ENCODE results near the gene SLC12A7. TPM values are rescaled to one million over a fixed set of nuclear protein-coding genes. Genes with fewer than 3 reads are reported as not detected.

The SLC12A7 gene
- total RNA-seq, 2 donors from 2014 or later = 28.5 to 42.3 TPM

DNA sequence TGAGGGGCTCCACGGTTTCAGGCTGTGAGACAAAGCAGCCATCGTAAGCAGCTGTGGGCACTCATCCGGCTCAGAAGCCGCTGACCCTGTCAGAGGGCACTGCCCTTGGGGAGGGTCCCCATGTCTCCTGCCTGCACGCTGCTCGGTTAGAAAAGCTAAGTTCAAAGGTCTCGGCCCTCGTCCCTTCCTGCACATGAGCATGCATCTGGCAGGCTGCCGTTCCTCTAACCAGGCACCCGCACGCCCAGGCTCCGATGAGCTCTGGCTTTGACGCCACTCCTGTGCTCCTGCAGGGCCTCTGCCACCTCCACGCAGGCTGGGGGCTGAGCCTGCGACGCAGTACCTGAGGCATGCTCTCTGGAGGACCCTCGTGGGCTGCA, 52.0 kb downstream of the SLC12A7 start:
- peaks cover 62% of the 10 kb centered on the region for H3K36me3 ChIP-seq
- DNase-seq (ENCODE audit: low spot score) = no peak

DNA sequence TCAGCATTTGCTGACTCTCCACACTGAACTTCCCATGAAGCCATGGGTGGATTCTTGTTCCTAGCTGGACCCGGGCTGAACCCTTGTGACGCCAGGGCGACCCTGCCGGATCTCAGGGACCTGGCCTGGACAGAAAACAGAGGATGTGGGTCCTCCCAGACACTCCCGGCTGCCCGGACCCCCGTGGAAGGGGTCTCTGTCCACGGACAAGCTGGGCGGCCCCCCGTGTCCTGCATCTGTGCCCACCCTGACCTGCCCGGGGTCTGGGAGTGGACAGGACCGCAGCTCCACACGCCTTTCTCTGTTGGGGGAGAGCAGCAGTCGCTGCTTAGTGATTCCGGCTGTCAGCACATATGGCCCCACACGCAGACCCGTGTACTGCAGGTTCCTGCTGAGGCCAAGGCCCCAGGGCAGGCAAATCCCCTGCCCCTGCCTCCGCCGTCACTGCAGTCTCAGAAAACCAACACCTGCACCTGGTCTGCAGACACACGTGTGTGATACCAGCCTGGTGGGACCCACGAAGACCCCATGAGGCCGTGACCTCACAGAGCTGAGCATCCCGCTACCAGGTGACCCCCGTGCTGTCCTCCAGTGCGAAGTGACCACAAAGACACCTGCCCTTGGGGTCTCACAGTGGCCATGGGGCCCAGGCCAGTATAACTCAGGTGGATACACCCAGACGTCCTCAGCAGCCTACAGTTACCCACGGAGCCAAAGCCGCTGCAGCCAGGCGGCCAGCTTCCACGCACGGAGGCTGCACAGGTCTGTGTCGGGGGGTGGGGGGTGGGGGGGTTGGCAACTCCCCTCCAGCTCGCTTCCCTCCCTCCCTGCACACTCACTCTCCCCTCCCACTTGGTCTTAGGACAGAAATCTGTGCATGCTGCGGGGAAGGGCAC, 52.6 kb downstream of the SLC12A7 start:
- TF ChIP-seq, protein P1, sequence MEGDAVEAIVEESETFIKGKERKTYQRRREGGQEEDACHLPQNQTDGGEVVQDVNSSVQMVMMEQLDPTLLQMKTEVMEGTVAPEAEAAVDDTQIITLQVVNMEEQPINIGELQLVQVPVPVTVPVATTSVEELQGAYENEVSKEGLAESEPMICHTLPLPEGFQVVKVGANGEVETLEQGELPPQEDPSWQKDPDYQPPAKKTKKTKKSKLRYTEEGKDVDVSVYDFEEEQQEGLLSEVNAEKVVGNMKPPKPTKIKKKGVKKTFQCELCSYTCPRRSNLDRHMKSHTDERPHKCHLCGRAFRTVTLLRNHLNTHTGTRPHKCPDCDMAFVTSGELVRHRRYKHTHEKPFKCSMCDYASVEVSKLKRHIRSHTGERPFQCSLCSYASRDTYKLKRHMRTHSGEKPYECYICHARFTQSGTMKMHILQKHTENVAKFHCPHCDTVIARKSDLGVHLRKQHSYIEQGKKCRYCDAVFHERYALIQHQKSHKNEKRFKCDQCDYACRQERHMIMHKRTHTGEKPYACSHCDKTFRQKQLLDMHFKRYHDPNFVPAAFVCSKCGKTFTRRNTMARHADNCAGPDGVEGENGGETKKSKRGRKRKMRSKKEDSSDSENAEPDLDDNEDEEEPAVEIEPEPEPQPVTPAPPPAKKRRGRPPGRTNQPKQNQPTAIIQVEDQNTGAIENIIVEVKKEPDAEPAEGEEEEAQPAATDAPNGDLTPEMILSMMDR (IDR thresholded peaks at IDR 0.05) = no peak
- no peak overlapping the region for H3K4me3 ChIP-seq
- H3K36me3 ChIP-seq = peaks cover 62% of the 10 kb centered on the region
- no peak for DNase-seq (ENCODE audit: low spot score)
- no peaks in the 10 kb centered on the region for H3K27me3 ChIP-seq
- H3K9me3 ChIP-seq = no peaks in the 10 kb centered on the region
- no peak overlapping the region for H3K27ac ChIP-seq
- H3K4me1 ChIP-seq = no peaks in the 10 kb centered on the region

More for the DNA sequence above, 52.0 kb downstream of the SLC12A7 start:
- H3K27me3 ChIP-seq = no peaks in the 10 kb centered on the region
- TF ChIP-seq, protein P1 (IDR thresholded peaks at IDR 0.05) = no peak
- no peak overlapping the region for H3K27ac ChIP-seq
- no peaks in the 10 kb centered on the region for H3K4me1 ChIP-seq
- H3K9me3 ChIP-seq = no peaks in the 10 kb centered on the region
- no peak overlapping the region for H3K4me3 ChIP-seq

DNA sequence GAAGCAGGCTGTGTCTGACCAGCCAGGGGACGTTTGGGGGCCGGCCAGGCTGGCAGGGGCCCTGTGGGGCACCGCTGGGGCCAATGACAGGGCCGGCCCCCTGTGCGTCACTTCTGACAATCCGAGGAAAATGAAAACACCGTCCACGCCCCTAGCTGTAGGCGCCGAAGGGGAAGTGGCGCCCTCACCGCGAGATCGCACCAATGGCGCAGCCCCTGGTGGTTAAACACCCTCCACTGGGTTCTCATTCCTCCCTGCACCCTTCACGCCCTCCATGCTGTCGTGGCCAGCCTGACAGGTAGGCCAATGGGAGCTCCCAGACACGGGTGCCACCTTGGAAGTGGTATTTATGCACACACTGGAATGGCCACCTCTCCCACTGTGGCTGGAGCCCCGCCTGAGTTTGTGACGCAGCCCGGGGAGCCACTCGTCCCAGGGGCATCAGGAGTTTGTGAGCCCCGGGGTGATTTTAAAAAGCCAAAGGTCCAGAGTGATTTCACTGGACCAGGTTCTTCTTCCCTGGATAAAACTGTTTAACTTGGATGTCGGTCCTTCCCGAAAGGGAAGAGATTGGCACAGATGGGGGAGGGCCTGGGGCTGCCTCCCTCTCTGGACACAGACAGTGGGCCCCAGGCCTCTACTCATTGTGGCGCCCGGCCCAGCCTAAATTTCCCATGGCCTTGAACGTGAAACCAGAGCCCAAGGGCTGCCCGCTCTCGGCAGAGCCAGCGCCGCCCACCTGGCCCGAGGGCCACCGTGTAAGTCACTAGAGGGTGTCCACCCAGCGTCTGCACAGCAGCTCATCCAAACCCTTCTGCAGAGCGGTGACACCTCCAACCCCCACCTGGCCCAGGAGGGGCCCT, 53.5 kb downstream of the SLC12A7 start:
- Histone ChIP-seq H3K27ac (no peak overlapping the region), H3K4me3 (no peak overlapping the region), H3K9me3 (no peaks in the 10 kb centered on the region), H3K27me3 (no peaks in the 10 kb centered on the region), H3K36me3 (peaks cover 65% of the 10 kb centered on the region), H3K4me1 (no peaks in the 10 kb centered on the region)
- DNase-seq (ENCODE audit: low spot score) = no peak
- TF ChIP-seq, protein P1 (IDR thresholded peaks at IDR 0.05) = no peak

DNA sequence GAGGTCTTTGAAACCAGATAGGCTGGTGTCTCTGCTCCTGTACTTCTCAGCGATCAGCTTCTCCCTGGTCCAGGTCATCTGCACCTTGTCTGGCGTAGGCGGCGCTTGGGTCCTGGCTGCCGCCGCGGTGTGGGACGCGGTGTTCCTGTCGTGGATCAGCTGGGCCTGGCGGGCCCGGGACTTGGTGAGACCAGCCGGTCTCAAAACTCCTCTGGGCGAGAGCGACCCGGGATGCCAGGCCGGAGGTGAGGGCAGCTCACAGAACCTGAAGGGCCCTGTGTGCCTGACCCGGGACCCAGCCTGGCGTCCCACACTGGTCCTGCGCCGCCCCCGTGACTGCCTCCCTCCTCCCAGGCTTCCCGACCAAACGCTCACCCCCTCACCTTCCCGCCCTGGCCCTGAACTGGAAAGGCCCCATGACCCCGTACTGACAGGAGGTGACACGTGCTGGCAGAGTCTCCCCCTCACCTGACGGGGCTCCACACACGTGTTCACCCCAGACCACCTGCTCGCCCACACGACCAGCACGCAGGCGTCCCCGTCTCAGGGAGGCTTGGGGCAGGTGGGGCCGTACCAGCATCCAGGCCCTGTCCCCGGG, 54.3 kb downstream of the SLC12A7 start:
- no peaks in the 10 kb centered on the region for H3K9me3 ChIP-seq
- H3K4me3 ChIP-seq = no peak overlapping the region
- H3K27me3 ChIP-seq = no peaks in the 10 kb centered on the region
- H3K27ac ChIP-seq = no peak overlapping the region
- TF ChIP-seq, protein P1 (IDR thresholded peaks at IDR 0.05) = no peak
- peaks cover 65% of the 10 kb centered on the region for H3K36me3 ChIP-seq
- no peaks in the 10 kb centered on the region for H3K4me1 ChIP-seq
- DNase-seq (ENCODE audit: low spot score) = no peak

DNA sequence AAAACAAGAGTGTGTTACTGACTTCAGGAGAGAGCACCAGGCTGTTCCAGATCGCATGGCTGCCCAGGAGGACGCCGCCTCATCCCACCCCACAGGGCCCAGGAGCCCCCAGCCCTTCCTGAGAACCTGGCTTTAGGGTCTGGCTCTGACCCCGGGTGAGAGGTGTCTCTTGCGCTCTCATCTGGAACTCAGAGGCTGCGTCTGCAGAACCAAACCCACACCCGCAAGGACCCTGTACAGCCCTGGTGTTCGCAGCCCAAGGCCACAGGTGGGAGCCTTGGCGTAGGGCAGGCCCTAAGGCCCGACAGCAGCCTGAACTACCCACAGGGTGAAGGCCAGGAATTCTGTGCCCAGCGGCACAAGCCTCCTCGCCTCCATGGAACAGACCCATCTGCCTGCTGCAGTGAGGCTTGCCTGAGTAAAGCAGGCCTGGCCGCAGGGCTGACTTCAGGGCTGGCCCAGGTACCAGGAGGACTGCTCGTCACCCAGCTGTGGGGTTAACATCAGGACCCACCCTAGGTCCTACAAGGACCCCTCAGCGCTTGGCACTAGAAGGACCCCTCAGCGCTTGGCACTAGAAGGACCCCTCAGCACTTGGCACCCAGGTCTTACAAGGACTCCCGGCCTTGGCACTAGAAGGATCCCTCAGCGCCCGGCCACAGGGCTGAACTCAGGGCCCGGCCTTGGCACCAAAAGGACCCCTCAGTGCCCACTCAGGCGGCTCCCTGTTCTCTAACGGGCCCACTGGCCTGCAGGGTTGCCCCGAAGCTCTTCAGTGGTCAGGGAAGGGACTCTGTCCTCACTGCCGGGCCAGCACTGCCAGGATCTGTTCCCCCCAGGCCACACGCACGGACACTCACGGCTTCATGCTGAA, 55.0 kb downstream of the SLC12A7 start:
- Histone ChIP-seq H3K4me3 (no peak overlapping the region), H3K27me3 (no peaks in the 10 kb centered on the region), H3K36me3 (peaks cover 68% of the 10 kb centered on the region), H3K9me3 (no peaks in the 10 kb centered on the region), H3K27ac (no peak overlapping the region), H3K4me1 (no peaks in the 10 kb centered on the region)
- TF ChIP-seq, protein P1 (IDR thresholded peaks at IDR 0.05) = no peak
- no peak for DNase-seq (ENCODE audit: low spot score)
